Measurements from ENCODE around the gene MYL3. TPM values are rescaled to one million over a fixed set of nuclear protein-coding genes. Genes with fewer than 3 reads are reported as not detected.
"Not testable (repeated sequence)": the region's sequence is repeated elsewhere in the genome, so short reads cannot be mapped to it uniquely, and the experiment has no call there.

The MYL3 gene
- total RNA-seq, 1 donor from 2014 or later = not detected

DNA sequence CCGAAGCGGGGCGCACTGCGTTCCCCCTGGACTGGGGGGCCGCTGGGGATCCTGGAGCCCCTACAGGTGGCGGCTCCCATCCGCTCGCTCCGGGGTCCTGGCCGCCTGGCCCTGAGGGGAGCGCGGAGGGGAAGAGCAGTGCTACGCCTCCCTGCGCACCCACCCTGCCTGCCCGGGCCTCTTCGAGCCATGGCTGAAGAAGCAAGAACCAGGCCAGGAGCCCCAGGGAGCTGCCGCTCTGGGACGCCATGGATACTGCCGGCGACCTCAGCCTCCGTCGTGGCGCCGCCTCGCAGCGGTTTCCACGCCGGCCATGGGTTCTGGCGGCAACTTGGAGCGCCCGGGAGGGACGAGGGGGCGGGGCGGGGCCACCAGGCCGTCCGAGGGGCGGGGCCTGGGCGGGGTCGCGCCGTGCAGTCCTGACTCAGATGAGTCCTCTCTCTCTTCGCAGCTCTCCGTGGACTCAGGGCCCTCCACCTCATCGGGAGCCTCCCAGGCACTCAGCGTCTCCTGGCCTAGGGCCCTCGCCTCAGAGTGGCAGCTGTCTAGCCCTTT, 50.9 kb downstream of the MYL3 start:
- TF ChIP-seq, protein P1, sequence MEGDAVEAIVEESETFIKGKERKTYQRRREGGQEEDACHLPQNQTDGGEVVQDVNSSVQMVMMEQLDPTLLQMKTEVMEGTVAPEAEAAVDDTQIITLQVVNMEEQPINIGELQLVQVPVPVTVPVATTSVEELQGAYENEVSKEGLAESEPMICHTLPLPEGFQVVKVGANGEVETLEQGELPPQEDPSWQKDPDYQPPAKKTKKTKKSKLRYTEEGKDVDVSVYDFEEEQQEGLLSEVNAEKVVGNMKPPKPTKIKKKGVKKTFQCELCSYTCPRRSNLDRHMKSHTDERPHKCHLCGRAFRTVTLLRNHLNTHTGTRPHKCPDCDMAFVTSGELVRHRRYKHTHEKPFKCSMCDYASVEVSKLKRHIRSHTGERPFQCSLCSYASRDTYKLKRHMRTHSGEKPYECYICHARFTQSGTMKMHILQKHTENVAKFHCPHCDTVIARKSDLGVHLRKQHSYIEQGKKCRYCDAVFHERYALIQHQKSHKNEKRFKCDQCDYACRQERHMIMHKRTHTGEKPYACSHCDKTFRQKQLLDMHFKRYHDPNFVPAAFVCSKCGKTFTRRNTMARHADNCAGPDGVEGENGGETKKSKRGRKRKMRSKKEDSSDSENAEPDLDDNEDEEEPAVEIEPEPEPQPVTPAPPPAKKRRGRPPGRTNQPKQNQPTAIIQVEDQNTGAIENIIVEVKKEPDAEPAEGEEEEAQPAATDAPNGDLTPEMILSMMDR (IDR thresholded peaks at IDR 0.05; ENCODE audit: partially characterized antibody, unreplicated experiment) = no peak
- Mint-ChIP-seq H3K4me1 (ENCODE audit: low read depth, unreplicated experiment) (no peaks in the 10 kb centered on the region), H3K4me3 (ENCODE audit: unreplicated experiment) (peak overlapping the region; percentile 69), H3K36me3 (ENCODE audit: unreplicated experiment) (no peaks in the 10 kb centered on the region), H3K27me3 (ENCODE audit: unreplicated experiment) (peaks cover 2% of the 10 kb centered on the region), H3K9me3 (ENCODE audit: unreplicated experiment) (no peaks in the 10 kb centered on the region), H3K27ac (ENCODE audit: unreplicated experiment) (no peak overlapping the region)
- peak; percentile 80 for DNase-seq

DNA sequence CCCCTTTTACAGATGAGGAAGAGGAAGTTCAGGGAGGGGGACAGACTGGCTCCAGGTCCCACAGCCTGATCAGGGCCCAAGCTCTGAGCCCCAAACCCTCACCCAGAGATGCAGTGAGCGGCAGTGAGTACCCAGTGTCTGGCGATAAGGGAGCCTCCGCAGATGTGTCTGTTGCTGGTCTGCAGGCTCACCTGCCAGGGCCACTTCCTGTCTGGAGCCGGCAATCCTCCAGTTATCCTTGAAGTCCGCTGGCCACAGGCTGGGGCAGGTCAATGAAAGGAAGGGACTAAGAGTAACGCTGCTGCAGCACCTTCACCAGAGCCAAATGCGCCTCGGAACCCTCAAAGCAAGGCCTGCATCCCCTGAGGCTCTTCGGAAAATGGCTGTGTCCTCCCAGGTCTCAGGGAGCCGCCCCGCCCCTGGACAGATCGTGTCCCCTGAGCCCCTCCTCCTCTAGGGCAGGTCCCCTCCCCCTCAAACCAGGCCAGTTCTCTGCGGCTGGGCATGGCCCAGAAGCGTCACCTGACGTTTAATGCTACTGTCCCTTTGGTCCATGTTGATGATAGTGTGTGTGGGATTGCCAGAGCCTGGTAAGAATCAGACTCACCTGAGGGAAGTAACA, 51.5 kb downstream of the MYL3 start:
- peak overlapping the region; percentile 38 for H3K4me3 Mint-ChIP-seq (ENCODE audit: unreplicated experiment)
- H3K27ac Mint-ChIP-seq (ENCODE audit: unreplicated experiment) = no peak overlapping the region
- DNase-seq = peak; percentile 28
- TF ChIP-seq, protein P1 (IDR thresholded peaks at IDR 0.05; ENCODE audit: partially characterized antibody, unreplicated experiment) = no peak
- H3K9me3 Mint-ChIP-seq (ENCODE audit: unreplicated experiment) = no peaks in the 10 kb centered on the region
- H3K4me1 Mint-ChIP-seq (ENCODE audit: low read depth, unreplicated experiment) = no peaks in the 10 kb centered on the region
- H3K36me3 Mint-ChIP-seq (ENCODE audit: unreplicated experiment) = no peaks in the 10 kb centered on the region
- peaks cover 2% of the 10 kb centered on the region for H3K27me3 Mint-ChIP-seq (ENCODE audit: unreplicated experiment)

DNA sequence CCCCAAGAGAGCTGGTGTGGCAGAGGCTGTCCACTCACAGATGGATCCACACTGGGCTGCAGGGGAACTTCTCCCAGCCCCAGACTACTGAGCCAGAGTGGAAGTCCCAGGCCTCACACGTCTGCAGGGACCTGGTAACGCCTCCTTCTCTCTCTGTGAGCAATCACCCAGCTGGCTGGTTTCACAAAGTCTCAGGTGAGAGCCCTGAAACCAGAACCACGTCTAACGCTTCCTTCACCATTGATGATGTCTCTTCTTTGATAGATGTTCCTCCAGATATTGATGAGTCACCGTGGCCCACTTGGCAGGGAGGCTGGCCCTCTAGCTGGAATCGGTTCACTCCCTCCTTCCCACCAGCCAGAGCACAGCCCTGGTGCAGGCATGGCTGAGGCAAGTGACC, 54.5 kb downstream of the MYL3 start:
- H3K36me3 Mint-ChIP-seq (ENCODE audit: unreplicated experiment); H3K27ac Mint-ChIP-seq (ENCODE audit: unreplicated experiment); H3K4me3 Mint-ChIP-seq (ENCODE audit: unreplicated experiment); H3K9me3 Mint-ChIP-seq (ENCODE audit: unreplicated experiment); H3K4me1 Mint-ChIP-seq (ENCODE audit: low read depth, unreplicated experiment); H3K27me3 Mint-ChIP-seq (ENCODE audit: unreplicated experiment); DNase-seq: not testable (repeated sequence)

Other genes starting within 250 kb of the MYL3 start
- 0.51 TPM for gene ALS2CL, start 169.8 kb downstream of the MYL3 start, total RNA-seq (ENCODE audit: unreplicated experiment)
- not detected for gene TMIE, start 162.1 kb downstream of the MYL3 start, total RNA-seq (ENCODE audit: unreplicated experiment)
- not detected for gene PRSS50, start 145.6 kb downstream of the MYL3 start, total RNA-seq (ENCODE audit: unreplicated experiment)
- 0.29 TPM for gene PTH1R, start 14.3 kb upstream of the MYL3 start, total RNA-seq (ENCODE audit: unreplicated experiment)
- 41.4 TPM for gene CCDC12, start 113.3 kb upstream of the MYL3 start, total RNA-seq (ENCODE audit: unreplicated experiment)
- 38.0 TPM for gene NBEAL2, start 116.2 kb upstream of the MYL3 start, total RNA-seq (ENCODE audit: unreplicated experiment)

Data from glutamatergic neuron (in vitro differentiated cells).